ENCODE data around the gene MSI2.

- TF ChIP-seq ZNF274 (IDR thresholded peaks at IDR 0.05; ENCODE audit: low read depth, low read length) = no peak
- no peak for TF ChIP-seq SUZ12 (IDR thresholded peaks at IDR 0.05; ENCODE audit: extremely low read depth, insufficient read depth, insufficient read length)
Measured at GRCh38 chr17:57444682-57445450, 188.5 kb downstream of the MSI2 start.
